GM19239 (cell line): ENCODE data around the gene KCTD8.

ENCODE experiments used
- DNase-seq: peaks from one replicate; pipeline ENCODE4 v3.0.0; 2011; ENCODE audit warnings: low spot score; ENCODE audit not compliant: insufficient read length
- FAIRE-seq: peaks from 2 replicates; lab custom pipeline; 2011; peaks lifted over from hg19 to GRCh38; lab: Jason Lieb, UNC

The KCTD8 gene

GRCh38 chr4:44342800-44343199 is 105.8 kb downstream of the KCTD8 start:
- DNase-seq = no peak
- no peak for FAIRE-seq

- no peak for DNase-seq
Observed at GRCh38 chr4:44326741-44327140, 121.9 kb downstream of the KCTD8 start.

GRCh38 chr4:44320833-44321232 is 127.8 kb downstream of the KCTD8 start:
- DNase-seq (no peak), FAIRE-seq (no peak)

More at GRCh38 chr4:44326741-44327140, 121.9 kb downstream of the KCTD8 start:
- no peak for FAIRE-seq

- no peak for FAIRE-seq
- no peak for DNase-seq
Observed at GRCh38 chr4:44319129-44319528, 129.5 kb downstream of the KCTD8 start.

GRCh38 chr4:44313702-44314101 is 134.9 kb downstream of the KCTD8 start:
- no peak for DNase-seq
- no peak for FAIRE-seq

- DNase-seq (no peak), FAIRE-seq (no peak)
Observed at GRCh38 chr4:44287505-44287904, 161.1 kb downstream of the KCTD8 start.

GRCh38 chr4:44279469-44279868 is 169.1 kb downstream of the KCTD8 start:
- FAIRE-seq (no peak), DNase-seq (no peak)

- no peak for DNase-seq
- FAIRE-seq = no peak
Observed at GRCh38 chr4:44279066-44279465, 169.5 kb downstream of the KCTD8 start.

- FAIRE-seq (no peak), DNase-seq (no peak)
Observed at GRCh38 chr4:44257461-44257860, 191.1 kb downstream of the KCTD8 start.

GRCh38 chr4:44256414-44256813 is 192.2 kb downstream of the KCTD8 start:
- no peak for FAIRE-seq
- DNase-seq = no peak

- DNase-seq = no peak
- no peak for FAIRE-seq
Observed at GRCh38 chr4:44237643-44238042, 211.0 kb downstream of the KCTD8 start.

- DNase-seq = no peak
- FAIRE-seq = no peak
Observed at GRCh38 chr4:44235897-44236296, 212.7 kb downstream of the KCTD8 start.

- DNase-seq (no peak), FAIRE-seq (no peak)
Observed at GRCh38 chr4:44232262-44232661, 216.3 kb downstream of the KCTD8 start.

GRCh38 chr4:44231006-44231405 is 217.6 kb downstream of the KCTD8 start:
- no peak for DNase-seq
- FAIRE-seq = no peak

- DNase-seq (no peak), FAIRE-seq (no peak)
Observed at GRCh38 chr4:44228326-44228725, 220.3 kb downstream of the KCTD8 start.

- no peak for FAIRE-seq
- DNase-seq = no peak
Observed at GRCh38 chr4:44221407-44221806, 227.2 kb downstream of the KCTD8 start.

- DNase-seq (no peak), FAIRE-seq (no peak)
Observed at GRCh38 chr4:44210750-44211149, 237.9 kb downstream of the KCTD8 start.

GRCh38 chr4:44196796-44197195 is 251.8 kb downstream of the KCTD8 start:
- no peak for DNase-seq
- no peak for FAIRE-seq

GRCh38 chr4:44194365-44194764 is 254.2 kb downstream of the KCTD8 start:
- DNase-seq = no peak
- no peak for FAIRE-seq

- DNase-seq (no peak), FAIRE-seq (no peak)
Observed at GRCh38 chr4:44186850-44187246, 261.8 kb downstream of the KCTD8 start.

GRCh38 chr4:44186096-44186849 is 262.3 kb downstream of the KCTD8 start:
- no peak for DNase-seq
- FAIRE-seq = no peak
